K562 (cell line): ENCODE measurements around the gene JPH3. TPM values are rescaled to one million over a fixed set of nuclear protein-coding genes. Genes with fewer than 3 reads are reported as not detected.

Source experiments
- ATAC-seq: fragments of 200-7000 bp; cut with Tn5 transposase; 3 replicates; pipeline ENCODE4 v1.9.1; 2020; ENCODE audit warnings: moderate library complexity
- BruUV-seq: library from RNA; stranded (reverse); fragments of 400-500 nt; replicated peaks from 2 replicates; lab custom pipeline; 2021; lab: Mats Ljungman, UMichigan
- CTCF ChIA-PET: fragments of 300-600 bp; formaldehyde crosslinking; extraction: SDS; loops from one replicate; lab custom pipeline; 2021; ENCODE audit warnings: low intra/inter-chr PET ratio; lab: Yijun Ruan, JAX
- POLR2A ChIA-PET: fragments of 300-600, 350-650 bp; sonication (Branson Sonifier 250); formaldehyde crosslinking; extraction: SDS; loops from one replicate; lab custom pipeline; 2021; ENCODE audit warnings: antibody characterized with exemption, inconsistent platforms; lab: Yijun Ruan, JAX
- DNase-seq, 4 experiments: peaks; one replicate each; pipeline versions ENCODE4 v3.0.0 to v3.0.0-alpha.2; 2011 to 2018; ENCODE audit warnings: low spot score in 3 of 4, mixed read lengths in 3 of 4; ENCODE audit errors: extremely low read depth in 1 of 4
- FAIRE-seq: peaks from 2 replicates; lab custom pipeline; 2011; peaks lifted over from hg19 to GRCh38; lab: Jason Lieb, UNC
- H2AFZ ChIP-seq: 2 replicates; pipeline ENCODE4 v1.6.0; 2011; ENCODE audit warnings: low read depth, low read length, control low read depth, inconsistent platforms
- H3K27ac ChIP-seq: fragments of 200-600 bp; 3 replicates; pipeline ENCODE4 v1.8.0; 2011; ENCODE audit warnings: low read depth, mild to moderate bottlenecking, control low read depth, inconsistent platforms, low read length, moderate library complexity, mixed read lengths; ENCODE audit errors: extremely low read depth
- H3K27me3 ChIP-seq, 2 experiments: fragments of 300-600 bp in 1 of 2; 2 replicates in 1 of 2; 3 replicates in 1 of 2; pipeline versions ENCODE4 v1.6.0 to v1.8.0; 2011; ENCODE audit warnings: inconsistent platforms in 2 of 2, low read length in 2 of 2, mild to moderate bottlenecking in 1 of 2, mixed read lengths in 1 of 2, moderate library complexity in 1 of 2; ENCODE audit not compliant: control insufficient read depth in 2 of 2, insufficient read depth in 2 of 2
- H3K36me3 ChIP-seq: fragments of 300-600 bp; 3 replicates; pipeline ENCODE4 v1.8.0; 2011; ENCODE audit warnings: mild to moderate bottlenecking, low read length, inconsistent platforms; ENCODE audit not compliant: control insufficient read depth, insufficient read depth
- H3K4me1 ChIP-seq, 2 experiments: fragments of 200-600 bp in 1 of 2; replicated peaks in 1 of 2; 2 replicates in 1 of 2; 3 replicates in 1 of 2; pipeline versions ENCODE4 v1.5.1 to v1.8.0; 2011; ENCODE audit warnings: inconsistent platforms in 2 of 2, low read length in 2 of 2, mild to moderate bottlenecking in 1 of 2, mixed read lengths in 1 of 2, moderate library complexity in 1 of 2; ENCODE audit not compliant: control insufficient read depth in 2 of 2, insufficient read depth in 2 of 2
- H3K4me2 ChIP-seq: 2 replicates; pipeline ENCODE4 v1.6.1; 2011; ENCODE audit warnings: low read length, control low read depth, inconsistent platforms, mixed read lengths; ENCODE audit not compliant: insufficient read depth
- H3K4me3 ChIP-seq: fragments of 200-600 bp; sonication (generic), shearing (Covaris generic); 2 replicates; pipeline ENCODE4 v1.5.1; 2016; ENCODE audit warnings: control low read depth, inconsistent platforms
- H3K79me2 ChIP-seq: fragments of 200-600 bp; 3 replicates; pipeline ENCODE4 v1.8.0; 2011; ENCODE audit warnings: low read length, inconsistent platforms; ENCODE audit not compliant: control insufficient read depth, insufficient read depth
- H3K9ac ChIP-seq, 2 experiments: 2 replicates each; pipeline versions ENCODE4 v1.6.0 to v1.6.1; 2011; ENCODE audit warnings: low read depth in 2 of 2, low read length in 2 of 2, control low read depth in 1 of 2, inconsistent platforms in 1 of 2, mild to moderate bottlenecking in 1 of 2, mixed read lengths in 1 of 2; ENCODE audit not compliant: insufficient read depth in 1 of 2
- H3K9me1 ChIP-seq: one replicate; pipeline ENCODE4 v1.6.0; 2011; ENCODE audit warnings: inconsistent platforms, mild to moderate bottlenecking, low read length, moderate library complexity; ENCODE audit not compliant: control insufficient read depth, insufficient read depth
- H3K9me3 ChIP-seq: replicated peaks from 2 replicates; pipeline ENCODE4 v1.5.1; 2011; ENCODE audit warnings: low read depth, low read length, inconsistent platforms; ENCODE audit not compliant: control insufficient read depth, insufficient read depth
- H4K20me1 ChIP-seq: replicated peaks from 2 replicates; pipeline ENCODE4 v1.6.1; 2011; ENCODE audit warnings: low read length, inconsistent platforms, mixed read lengths; ENCODE audit not compliant: control insufficient read depth, insufficient read depth
- C11orf30 ChIP-seq: fragments of 450-650 bp; IDR thresholded peaks from 2 replicates; pipeline ENCODE4 v1.6.1; 2016; ENCODE audit warnings: low read depth, mild to moderate bottlenecking
- HMG20B ChIP-seq: fragments of 250-450 bp; sonication (Bioruptor Pico); IDR thresholded peaks from 2 replicates; pipeline ENCODE4 v1.5.0; 2021; ENCODE audit warnings: mild to moderate bottlenecking
- HSF4 ChIP-seq: fragments of 250-450 bp; sonication (Bioruptor Pico); IDR thresholded peaks from 2 replicates; pipeline ENCODE4 v2.1.2; 2022; ENCODE audit warnings: mild to moderate bottlenecking, moderate library complexity, borderline replicate concordance
- KAT8 ChIP-seq: fragments of 450-650 bp; IDR thresholded peaks from 2 replicates; pipeline ENCODE4 v1.6.1; 2016; ENCODE audit warnings: low read depth, mild to moderate bottlenecking
- KDM4B ChIP-seq, 2 experiments: fragments of 450-650 bp in 1 of 2; sonication (generic) in 1 of 2; IDR thresholded peaks; 2 replicates each; pipeline ENCODE4 v1.6.1; 2016 to 2017; ENCODE audit warnings: borderline replicate concordance in 2 of 2, antibody characterized with exemption in 1 of 2, low read depth in 1 of 2, mild to moderate bottlenecking in 1 of 2
- KLF1 ChIP-seq: fragments of 450-650 bp; IDR thresholded peaks from 2 replicates; pipeline ENCODE4 v1.6.1; 2016; ENCODE audit warnings: missing genetic modification characterization, missing compliant biosample characterization
- MAFF ChIP-seq: IDR thresholded peaks from 2 replicates; pipeline ENCODE4 v1.6.1; 2012; ENCODE audit warnings: low read length, improper control_type of control experiment
- RB1 ChIP-seq: fragments of 450-650 bp; IDR thresholded peaks from 2 replicates; pipeline ENCODE4 v1.6.1; 2017; ENCODE audit warnings: low read depth, mild to moderate bottlenecking
- RERE ChIP-seq: sonication (generic); formaldehyde crosslinking; IDR thresholded peaks from 2 replicates; pipeline ENCODE4 v1.8.0; 2023; ENCODE audit warnings: missing genetic modification reagents, mild to moderate bottlenecking, borderline replicate concordance
- SNAPC5 ChIP-seq: fragments of 250-450 bp; sonication (Bioruptor Pico); IDR thresholded peaks from 2 replicates; pipeline ENCODE4 v1.8.0; 2021; ENCODE audit warnings: moderate library complexity, mild to moderate bottlenecking, inconsistent platforms
- USF2 ChIP-seq: sonication (generic); formaldehyde crosslinking; IDR thresholded peaks from 2 replicates; pipeline ENCODE4 v1.5.0; 2020; ENCODE audit warnings: missing genetic modification reagents
- ZBTB26 ChIP-seq: fragments of 450-650 bp; formaldehyde crosslinking; IDR thresholded peaks from 2 replicates; pipeline ENCODE4 v1.4.0; 2022; ENCODE audit warnings: missing genetic modification characterization
- whole genome bisulfite sequencing: fragments of 100-300 bp; shearing (Covaris generic); methylation state at CpG from one replicate; pipeline ENCODE4 v1.1.6; 2016; ENCODE audit warnings: low coverage, mixed read lengths; ENCODE audit not compliant: insufficient coverage; ENCODE audit errors: missing lambda C conversion rate; 5-methylcytosine and 5-hydroxymethylcytosine counted together
- in situ Hi-C: fragments of 300-500 bp; cut with MboI; formaldehyde crosslinking; loops from 4 replicates; pipeline ENCODE4 v1.15.0; 2018; ENCODE audit warnings: inconsistent platforms, mixed read lengths
- intact Hi-C: fragments of 100-400 bp; cut with micrococcal nuclease; formaldehyde crosslinking; loops from 2 replicates; pipeline ENCODE4 v1.14.2; 2022
- polyA plus RNA-seq, 8 experiments: library from polyadenylated mRNA; depleted of rRNA in 4 of 8; stranded (reverse) in 5 of 8; unstranded in 3 of 8; fragments of >200 nt; fragmentation: Nextera tagmentation in 2 of 8; fragmentation: Illumina TruSeq in 1 of 8; extraction: Ambion mirVana in 2 of 8; extraction: Trizol in 1 of 8; gene quantifications; 2 replicates each; pipeline versions ENCODE4 v1.2.1 to v1.2.3, GENCODE V29; 2011 to 2014; ENCODE audit warnings: inconsistent platforms in 1 of 8, missing spikeins in 1 of 8
- total RNA-seq, 7 experiments: library from RNA; depleted of rRNA in 6 of 7; stranded (reverse); fragments of >200 nt in 6 of 7; fragmentation: Illumina TruSeq in 2 of 7; extraction: Trizol in 2 of 7; gene quantifications; 2 replicates each; pipeline versions ENCODE4 v1.2.1 to v1.2.3, GENCODE V29; 2011 to 2021; ENCODE audit warnings: low replicate concordance in 1 of 7

Gene JPH3
- total and polyA plus RNA-seq, 9 of the 15 experiments (the other 6 are each of a cell fraction or from before 2014, with no cell fraction given), result 0.01 TPM; not detected in 8

GRCh38 chr16:87662254-87663204 lies 60.2 kb downstream of the JPH3 start:
- no peaks in the 10 kb centered on the region for H3K9me3 ChIP-seq
- no peak overlapping the region for H3K9ac ChIP-seq
- H3K4me1 ChIP-seq, result no peaks in the 10 kb centered on the region; a peak in 1 of 5 replicates
- peaks cover 28% of the 10 kb centered on the region for H4K20me1 ChIP-seq
- H3K4me3 ChIP-seq, result no peak overlapping the region
- FAIRE-seq (no peak), DNase-seq (no peak), ATAC-seq (no peak)
- intact Hi-C loops (no loop called here), in situ Hi-C loops (no loop called here)
- H3K27me3 ChIP-seq, result peaks cover 47 to 81% of the 10 kb centered on the region in 2 experiments
- no peaks in the 10 kb centered on the region for H3K9me1 ChIP-seq
- H3K79me2 ChIP-seq, result no peaks in the 10 kb centered on the region
- CTCF ChIA-PET, result no interaction called here
- no peak overlapping the region for H2AFZ ChIP-seq
- BruUV-seq, result no TSS peak
- no peaks in the 10 kb centered on the region for H3K36me3 ChIP-seq
- WGBS, result 8% methylated on average over 21 of the region's 25 CpGs
- POLR2A ChIA-PET, result interaction anchor here (0.6 to 1.3 kb wide), 3 partner anchors 26 to 955 kb away, joined by 3 read pairs; no protein-coding TSS in a partner anchor
- H3K4me2 ChIP-seq, result no peak overlapping the region
- no peak overlapping the region for H3K27ac ChIP-seq
- TF ChIP-seq RERE (CRISPR knock-in tag), result no peak
- no peak for TF ChIP-seq ZBTB26 (CRISPR knock-in tag)
- no peak for TF ChIP-seq KLF1 (tag)
- TF ChIP-seq HSF4 (CRISPR knock-in tag), result no peak
- TF ChIP-seq MAFF, result peak; percentile 48; the same call in 1 of the 2 replicates
- TF ChIP-seq SNAPC5, result no peak
- TF ChIP-seq USF2 (CRISPR knock-in tag), result no peak
- TF ChIP-seq C11orf30, result peak; percentile 44; the same call in 1 of the 2 replicates
- no peak for TF ChIP-seq KDM4B (IDR thresholded peaks at IDR 0.05; ENCODE audit: borderline replicate concordance in 2 of 2, low read depth in 1 of 2)
- no peak for TF ChIP-seq RB1
- no peak for TF ChIP-seq HMG20B
- no peak for TF ChIP-seq KAT8
